GM12878 (cell line): Measurements from ENCODE around the gene LENG9. TPM values are rescaled to one million over a fixed set of nuclear protein-coding genes. Genes with fewer than 3 reads are reported as not detected.

Experiments
- ATAC-seq: fragments of 200-7000 bp; cut with Tn5 transposase; 3 replicates; pipeline ENCODE4 v1.9.1; 2020; ENCODE audit warnings: mild to moderate bottlenecking, moderate library complexity
- BruUV-seq: library from RNA; stranded (reverse); fragments of 400-500 nt; replicated peaks from 2 replicates; lab custom pipeline; 2021; lab: Mats Ljungman, UMichigan
- CTCF ChIA-PET: fragments of 300-600 bp; sonication (Branson Sonifier 250); formaldehyde crosslinking; extraction: SDS; loops from one replicate; lab custom pipeline; 2021; ENCODE audit warnings: inconsistent platforms; lab: Yijun Ruan, JAX
- POLR2A ChIA-PET: fragments of 350-600 bp; formaldehyde crosslinking; extraction: SDS; loops from one replicate; lab custom pipeline; 2021; ENCODE audit warnings: inconsistent platforms; lab: Charles Lee
- RAD21 ChIA-PET: fragments of 300-600 bp; sonication (Branson Sonifier 250); formaldehyde crosslinking; loops from one replicate; lab custom pipeline; 2023; ENCODE audit warnings: antibody characterized with exemption; ENCODE audit not compliant: unreplicated experiment; lab: Charles Lee
- SMC1A ChIA-PET: fragments of 300-600 bp; sonication (Branson Sonifier 250); formaldehyde crosslinking; loops from one replicate; lab custom pipeline; 2023; ENCODE audit not compliant: unreplicated experiment, uncharacterized antibody; lab: Charles Lee
- DNase-seq: peaks from one replicate; pipeline ENCODE4 v3.0.0-alpha.2; 2011; ENCODE audit warnings: low read depth, low spot score
- FAIRE-seq: peaks from 3 replicates; lab custom pipeline; 2011; peaks lifted over from hg19 to GRCh38; lab: Jason Lieb, UNC
- H2AFZ ChIP-seq: 2 replicates; pipeline ENCODE4 v1.6.0; 2011; ENCODE audit warnings: low read depth, low read length, control low read depth; ENCODE audit not compliant: control insufficient read depth
- H3K27ac ChIP-seq: 2 replicates; pipeline ENCODE4 v1.5.1; 2011; ENCODE audit warnings: control low read depth; ENCODE audit not compliant: control insufficient read depth, insufficient read depth
- H3K27me3 ChIP-seq, 2 experiments: replicated peaks in 1 of 2; 2 replicates each; pipeline versions ENCODE4 v1.6.0 to v1.6.1; 2011; ENCODE audit warnings: low read length in 1 of 2; ENCODE audit not compliant: control insufficient read depth in 2 of 2, insufficient read depth in 2 of 2
- H3K36me3 ChIP-seq, 2 experiments: 2 replicates each; pipeline ENCODE4 v1.5.1; 2011; ENCODE audit warnings: low read length in 1 of 2; ENCODE audit not compliant: control insufficient read depth in 2 of 2, insufficient read depth in 2 of 2
- H3K4me1 ChIP-seq: 2 replicates; pipeline ENCODE4 v1.6.1; 2011; ENCODE audit warnings: mild to moderate bottlenecking, low read length, moderate library complexity, mixed read lengths; ENCODE audit not compliant: control insufficient read depth, insufficient read depth
- H3K4me2 ChIP-seq: 2 replicates; pipeline ENCODE4 v1.6.0; 2011; ENCODE audit warnings: control low read depth; ENCODE audit not compliant: control insufficient read depth, insufficient read depth
- H3K4me3 ChIP-seq: fragments of 200-600 bp; sonication (generic); 2 replicates; pipeline ENCODE4 v1.5.1; 2016
- H3K79me2 ChIP-seq: 2 replicates; pipeline ENCODE4 v1.6.0; 2011; ENCODE audit warnings: low read length; ENCODE audit not compliant: control insufficient read depth, insufficient read depth
- H3K9ac ChIP-seq: 2 replicates; pipeline ENCODE4 v1.8.0; 2011; ENCODE audit warnings: low read length, control low read depth, mixed read lengths; ENCODE audit not compliant: control insufficient read depth, insufficient read depth
- H3K9me3 ChIP-seq: replicated peaks from 3 replicates; pipeline ENCODE4 v1.5.1; 2011; ENCODE audit warnings: mild to moderate bottlenecking, low read length; ENCODE audit not compliant: control insufficient read depth, insufficient read depth
- H4K20me1 ChIP-seq: 2 replicates; pipeline ENCODE4 v1.6.0; 2011; ENCODE audit not compliant: control insufficient read depth, insufficient read depth
- BACH1 ChIP-seq: fragments of 450-650 bp; IDR thresholded peaks from 2 replicates; pipeline ENCODE4 v1.6.1; 2017; ENCODE audit warnings: mild to moderate bottlenecking, borderline replicate concordance
- CBX3 ChIP-seq: fragments of 200-600 bp; sonication (generic); IDR thresholded peaks from 2 replicates; pipeline ENCODE4 v1.6.1; 2016; ENCODE audit warnings: low read depth, borderline replicate concordance
- EED ChIP-seq: sonication (generic); IDR thresholded peaks from 2 replicates; pipeline ENCODE4 v1.6.1; 2016; ENCODE audit warnings: antibody characterized with exemption, low read depth
- POLR2A ChIP-seq: IDR thresholded peaks from 2 replicates; pipeline ENCODE4 v1.6.1; 2011; ENCODE audit warnings: low read depth, mild to moderate bottlenecking, low read length
- POLR2AphosphoS5 ChIP-seq: IDR thresholded peaks from 2 replicates; pipeline ENCODE4 v1.6.1; 2011; ENCODE audit warnings: mild to moderate bottlenecking, low read length, inconsistent platforms
- RB1 ChIP-seq: fragments of 450-650 bp; formaldehyde crosslinking; IDR thresholded peaks from 2 replicates; pipeline ENCODE4 v1.6.1; 2017; ENCODE audit warnings: mild to moderate bottlenecking, borderline replicate concordance
- RFX5 ChIP-seq: IDR thresholded peaks from 2 replicates; pipeline ENCODE4 v1.6.1; 2011; ENCODE audit warnings: low read depth, low read length, improper control_type of control experiment
- RUNX3 ChIP-seq: IDR thresholded peaks from 2 replicates; pipeline ENCODE4 v1.6.1; 2012; ENCODE audit warnings: low read length, inconsistent platforms
- SIN3A ChIP-seq: IDR thresholded peaks from 2 replicates; pipeline ENCODE4 v1.6.1; 2012; ENCODE audit warnings: low read depth, low read length, improper control_type of control experiment
- SIX5 ChIP-seq: IDR thresholded peaks from 2 replicates; pipeline ENCODE4 v1.6.1; 2011; ENCODE audit warnings: mild to moderate bottlenecking, low read depth, low read length, moderate library complexity; ENCODE audit not compliant: severe bottlenecking
- TCF12 ChIP-seq: IDR thresholded peaks from 2 replicates; pipeline ENCODE4 v1.6.1; 2011; ENCODE audit warnings: low read depth, mild to moderate bottlenecking, low read length
- WGBS: methylation state at CpG from one replicate; pipeline ENCODE4 v1.1.6; 2016; ENCODE audit warnings: low lambda C conversion rate; ENCODE audit not compliant: insufficient replicate concordance, insufficient coverage; ENCODE audit errors: missing lambda C conversion rate; 5-methylcytosine and 5-hydroxymethylcytosine counted together
- in situ Hi-C: fragments of 300-500 bp; cut with MboI; formaldehyde crosslinking; loops from 9 replicates; pipeline ENCODE4 v1.14.3; 2018; ENCODE audit warnings: mixed read lengths
- intact Hi-C: fragments of 100-400 bp; cut with micrococcal nuclease; formaldehyde crosslinking; loops from one replicate; pipeline ENCODE4 v1.14.2; 2022; ENCODE audit not compliant: unreplicated experiment
- polyA plus RNA-seq, 11 experiments: library from polyadenylated mRNA; depleted of rRNA in 4 of 11; unstranded in 6 of 11; stranded (reverse) in 5 of 11; fragments of >200 nt; fragmentation: Nextera tagmentation in 4 of 11; fragmentation: Illumina TruSeq in 1 of 11; extraction: Ambion mirVana in 4 of 11; extraction: Trizol in 1 of 11; gene quantifications; 1 replicate in 1 of 11; 2 replicates in 10 of 11; pipeline versions ENCODE4 v1.2.1 to v1.2.3, GENCODE V29; 2011 to 2016; ENCODE audit warnings: inconsistent platforms in 2 of 11, missing spikeins in 2 of 11, low read depth in 1 of 11
- total RNA-seq, 4 experiments: library from RNA; depleted of rRNA in 3 of 4; stranded (reverse); fragments of >200 nt in 3 of 4; fragmentation: Illumina TruSeq in 1 of 4; extraction: Trizol in 1 of 4; gene quantifications; 2 replicates each; pipeline versions ENCODE4 v1.2.1 to v1.2.3, GENCODE V29; 2013 to 2021
- TF ChIP-seq, protein P1 (sequence below): fragments of 450-650 bp; IDR thresholded peaks from 2 replicates; pipeline ENCODE4 v1.6.1; 2016; ENCODE audit warnings: mild to moderate bottlenecking

Gene LENG9
- total and polyA plus RNA-seq, 10 of the 15 experiments (the other 5 are each of a cell fraction or from before 2014, with no cell fraction given), result 0.09 to 2.9 (median 0.76) TPM; not detected in 1

GRCh38 chr19:54455786-54456422 is 7.7 kb downstream of the LENG9 start:
- FAIRE-seq, result no peak
- WGBS, result 97% methylated on average over 37 of the region's 40 CpGs
- Histone ChIP-seq H3K9ac (no peak overlapping the region), H3K4me3 (no peak overlapping the region), H3K4me2 (no peak overlapping the region), H3K27me3 (no peaks in the 10 kb centered on the region), H3K9me3 (no peaks in the 10 kb centered on the region), H3K27ac (no peak overlapping the region), H3K36me3 (peaks cover 25 to 73% of the 10 kb centered on the region in 2 experiments), H3K79me2 (peaks cover 15% of the 10 kb centered on the region)
- CTCF ChIA-PET, result no interaction called here
- POLR2A ChIA-PET, result no interaction called here
- SMC1A ChIA-PET, result no interaction called here
- in situ Hi-C loops, result no loop called here
- no peak for ATAC-seq
- DNase-seq, result no peak
- TSS peak; percentile 3 for BruUV-seq
- peak; percentile 24; the same call in 1 of the 2 replicates for TF ChIP-seq POLR2AphosphoS5
- TF ChIP-seq EED, result no peak
- TF ChIP-seq POLR2A, result peak; percentile 3; the same call in 1 of the 2 replicates
- TF ChIP-seq RB1, result no peak
- TF ChIP-seq, all 136 proteins: peak for 2
- no peaks in the 10 kb centered on the region; the same call in 1 of the 2 replicates for H4K20me1 ChIP-seq
- no peaks in the 10 kb centered on the region for H3K4me1 ChIP-seq
- no peak overlapping the region for H2AFZ ChIP-seq
- intact Hi-C loops, result no loop called here
- RAD21 ChIA-PET, result no interaction called here

DNA sequence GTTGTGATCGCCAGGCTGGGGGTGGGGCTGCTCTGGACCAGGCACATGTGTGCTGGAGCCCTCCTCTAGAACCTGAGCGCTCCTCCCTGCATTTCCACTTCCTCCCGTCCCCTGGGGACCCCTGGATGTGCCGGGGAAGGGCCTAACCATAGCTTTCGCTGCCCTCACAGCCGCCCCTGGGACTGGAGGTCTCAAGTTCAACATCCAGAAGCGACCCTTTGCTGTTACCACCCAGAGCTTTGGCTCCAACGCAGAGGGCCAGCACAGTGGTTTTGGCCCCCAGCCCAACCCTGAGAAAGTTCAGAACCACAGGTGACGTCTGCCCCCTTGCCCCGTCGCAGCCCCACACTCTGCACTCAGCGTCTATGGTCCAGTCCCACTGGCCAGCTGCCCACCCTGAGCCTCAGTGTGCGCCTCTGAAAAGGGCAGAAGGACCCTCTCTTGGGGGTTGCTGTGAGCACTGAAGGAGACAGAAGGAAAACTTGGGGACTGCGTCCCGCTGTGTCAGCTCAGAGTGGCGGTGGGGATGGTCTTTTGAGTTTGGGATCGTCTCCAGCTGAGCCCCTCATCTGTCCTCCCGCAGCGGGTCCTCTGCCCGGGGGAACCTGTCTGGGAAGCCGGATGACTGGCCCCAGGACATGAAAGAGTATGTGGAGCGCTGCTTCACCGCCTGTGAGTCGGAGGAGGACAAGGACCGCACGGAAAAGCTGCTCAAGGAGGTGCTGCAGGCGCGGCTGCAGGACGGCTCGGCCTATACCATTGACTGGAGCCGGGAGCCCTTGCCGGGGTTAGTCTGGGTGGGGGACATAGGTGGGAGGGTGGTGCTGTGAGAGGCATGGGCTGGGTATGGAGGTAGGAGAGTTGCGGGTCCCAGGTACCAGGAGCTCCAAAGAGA is 8.6 kb downstream of the LENG9 start:
- ChIA-PET CTCF (no interaction called here), RAD21 (interaction anchor here (0.5 kb wide), 1 partner anchor 26 kb away, joined by 4 read pairs; no protein-coding TSS in a partner anchor), POLR2A (interaction anchor here (0.6 kb wide), 1 partner anchor 66 kb away, joined by 6 read pairs; no protein-coding TSS in a partner anchor), SMC1A (no interaction called here)
- no peaks in the 10 kb centered on the region for H3K27me3 ChIP-seq
- intact Hi-C loops (no loop called here), in situ Hi-C loops (no loop called here)
- TF ChIP-seq RFX5 (no peak), TCF12 (no peak), SIX5 (no peak), POLR2AphosphoS5 (peak; percentile 16; the same call in 1 of the 2 replicates), CBX3 (no peak), SIN3A (no peak), RUNX3 (no peak), BACH1 (no peak)
- TF ChIP-seq, protein P1, sequence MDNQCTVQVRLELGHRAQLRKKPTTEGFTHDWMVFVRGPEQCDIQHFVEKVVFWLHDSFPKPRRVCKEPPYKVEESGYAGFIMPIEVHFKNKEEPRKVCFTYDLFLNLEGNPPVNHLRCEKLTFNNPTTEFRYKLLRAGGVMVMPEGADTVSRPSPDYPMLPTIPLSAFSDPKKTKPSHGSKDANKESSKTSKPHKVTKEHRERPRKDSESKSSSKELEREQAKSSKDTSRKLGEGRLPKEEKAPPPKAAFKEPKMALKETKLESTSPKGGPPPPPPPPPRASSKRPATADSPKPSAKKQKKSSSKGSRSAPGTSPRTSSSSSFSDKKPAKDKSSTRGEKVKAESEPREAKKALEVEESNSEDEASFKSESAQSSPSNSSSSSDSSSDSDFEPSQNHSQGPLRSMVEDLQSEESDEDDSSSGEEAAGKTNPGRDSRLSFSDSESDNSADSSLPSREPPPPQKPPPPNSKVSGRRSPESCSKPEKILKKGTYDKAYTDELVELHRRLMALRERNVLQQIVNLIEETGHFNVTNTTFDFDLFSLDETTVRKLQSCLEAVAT, result no peak
- no peak overlapping the region for H2AFZ ChIP-seq
- no peak overlapping the region for H3K27ac ChIP-seq
- no TSS peak for BruUV-seq
- peaks cover 26 to 68% of the 10 kb centered on the region in 2 experiments for H3K36me3 ChIP-seq
- no peak overlapping the region for H3K4me2 ChIP-seq
- no peak overlapping the region for H3K9ac ChIP-seq
- H3K4me3 ChIP-seq, result no peak overlapping the region
- no peaks in the 10 kb centered on the region for H3K4me1 ChIP-seq
- H4K20me1 ChIP-seq, result peaks cover 1% of the 10 kb centered on the region
- no peak for DNase-seq
- WGBS, result 95% methylated on average over 32 of the region's 33 CpGs
- ATAC-seq, result no peak
- H3K79me2 ChIP-seq, result peaks cover 24% of the 10 kb centered on the region
- no peak for FAIRE-seq
- H3K9me3 ChIP-seq, result no peaks in the 10 kb centered on the region
